AG04449 (cell line): ENCODE results near the gene KMO.

Experiments
- CTCF ChIA-PET: fragments of 350-600 bp; formaldehyde crosslinking; extraction: SDS; loops from one replicate; lab custom pipeline; 2021; ENCODE audit warnings: antibody characterized with exemption; lab: Yijun Ruan, JAX
- POLR2A ChIA-PET: fragments of 400-600, 350-600 bp; formaldehyde crosslinking; extraction: SDS; loops from one replicate; lab custom pipeline; 2020; ENCODE audit warnings: antibody characterized with exemption, inconsistent platforms; lab: Yijun Ruan, JAX
- DNase-seq: peaks from one replicate; pipeline ENCODE4 v3.0.0-alpha.2; 2010; ENCODE audit warnings: low read depth, low spot score
- H3K4me3 ChIP-seq: 2 replicates; pipeline ENCODE4 v1.5.1; 2011; ENCODE audit warnings: low read depth, mild to moderate bottlenecking, control low read depth, low read length
- CTCF ChIP-seq: IDR thresholded peaks from one replicate; pipeline ENCODE4 v1.5.1; 2011; ENCODE audit warnings: mild to moderate bottlenecking, moderate library complexity, low read length, control low read depth, inconsistent platforms; ENCODE audit not compliant: insufficient read depth; ENCODE audit errors: missing control alignments

KMO gene

DNA sequence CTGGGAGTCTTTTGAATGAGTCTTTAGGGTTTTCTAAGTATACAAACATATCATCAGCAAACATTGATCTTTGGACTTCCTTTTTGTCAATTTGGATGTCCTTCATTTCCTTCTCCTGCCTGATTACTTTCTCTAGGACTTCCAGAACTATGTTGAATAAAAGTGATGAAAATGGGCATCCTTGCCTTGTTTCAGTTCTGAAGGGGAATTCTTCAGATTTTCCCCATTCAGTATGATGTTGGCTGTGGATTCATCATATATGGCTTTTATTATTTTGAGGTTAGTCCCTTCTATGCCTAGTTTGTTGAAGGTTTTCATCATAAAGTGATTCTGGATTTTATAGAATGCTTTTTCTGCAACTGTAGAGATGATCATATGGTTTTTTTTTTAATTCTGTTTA is 42.0 kb downstream of the KMO start:
- DNase-seq, result no peak
- no peak overlapping the region for H3K4me3 ChIP-seq
- no peak for TF ChIP-seq CTCF
- CTCF ChIA-PET, result no interaction called here
- POLR2A ChIA-PET, result no interaction called here

GRCh38 chr1:241579434-241579833 is 47.3 kb downstream of the KMO start:
- DNase-seq, result no peak
- CTCF ChIA-PET, result no interaction called here
- POLR2A ChIA-PET, result no interaction called here

GRCh38 chr1:241582921-241583321 is 50.7 kb downstream of the KMO start:
- ChIA-PET CTCF (interaction anchor here (2.1 kb wide), 1 partner anchor 28 kb away, joined by 8 read pairs; no protein-coding TSS in a partner anchor), POLR2A (no interaction called here)
- TF ChIP-seq CTCF, result no peak
- no peak for DNase-seq
- H3K4me3 ChIP-seq, result no peak overlapping the region

More at GRCh38 chr1:241579434-241579833, 47.3 kb downstream of the KMO start:
- TF ChIP-seq CTCF, result no peak
- H3K4me3 ChIP-seq, result no peak overlapping the region

- no peak overlapping the region for H3K4me3 ChIP-seq
- no peak for TF ChIP-seq CTCF
- POLR2A ChIA-PET, result no interaction called here
- CTCF ChIA-PET, result interaction anchor here (0.7 to 1.3 kb wide), 3 partner anchors 11 to 77 kb away, joined by 3 to 5 read pairs (median 3); no protein-coding TSS in a partner anchor
- DNase-seq, result no peak
Observed at GRCh38 chr1:241586905-241587512, 54.8 kb downstream of the KMO start.

- H3K4me3 ChIP-seq, result no peak overlapping the region
- ChIA-PET POLR2A (interaction anchor here (0.6 kb wide), 1 partner anchor 71 kb away, joined by 3 read pairs; no protein-coding TSS in a partner anchor), CTCF (interaction anchor here (1.1 kb wide), 1 partner anchor 17 kb away, joined by 3 read pairs; no protein-coding TSS in a partner anchor)
- TF ChIP-seq CTCF, result no peak
- no peak for DNase-seq
Observed at GRCh38 chr1:241589521-241589920, 57.3 kb downstream of the KMO start.

DNA sequence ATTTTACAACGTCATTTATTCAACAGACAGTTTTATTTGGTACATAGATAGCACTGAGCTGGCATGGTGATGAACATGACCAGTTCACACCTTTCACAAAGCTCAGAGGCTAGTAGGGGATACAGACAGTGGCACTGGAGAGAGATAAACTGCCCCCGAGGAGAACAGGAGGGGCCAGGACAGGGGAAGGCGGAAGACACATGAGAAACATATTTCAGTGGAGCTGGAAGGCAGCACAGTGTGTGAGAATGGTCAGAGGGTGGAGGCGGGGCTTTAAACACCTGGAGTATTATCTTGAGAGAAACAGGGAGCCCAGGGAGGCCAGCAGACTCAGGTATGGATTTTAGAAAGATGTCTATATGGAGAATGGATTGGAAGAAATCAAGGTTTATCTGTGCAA is 58.5 kb downstream of the KMO start:
- no peak overlapping the region for H3K4me3 ChIP-seq
- ChIA-PET CTCF (interaction anchor here (1.5 to 4.4 kb wide), 3 partner anchors 20 to 306 kb away, joined by 4 to 18 read pairs (median 5); no protein-coding TSS in a partner anchor), POLR2A (no interaction called here)
- no peak for TF ChIP-seq CTCF
- no peak for DNase-seq
